ENCODE results near the gene SPA17. TPM values are rescaled to one million over a fixed set of nuclear protein-coding genes. Genes with fewer than 3 reads are reported as not detected.

The SPA17 gene
- total RNA-seq, 1 donor from 2014 or later = 22.6 TPM

Other genes starting within 250 kb of the SPA17 start
- not detected in 2 replicates for gene OR8B4, start 249.0 kb upstream of the SPA17 start, total RNA-seq
- not detected in 2 replicates for gene OR8B8, start 228.2 kb upstream of the SPA17 start, total RNA-seq
- gene OR8B12, start 130.2 kb upstream of the SPA17 start, total RNA-seq = not detected in 2 replicates
- gene OR8A1, start 103.9 kb upstream of the SPA17 start, total RNA-seq = not detected in 2 replicates
- gene PANX3, start 62.5 kb upstream of the SPA17 start, total RNA-seq = not detected in 2 replicates
- gene TBRG1, start 51.0 kb upstream of the SPA17 start, total RNA-seq = 22.4 and 33.1 TPM in 2 replicates
- 8.7 and 36.5 TPM in 2 replicates for gene SIAE, start 165 bp upstream of the SPA17 start, total RNA-seq
- gene NRGN, start 66.0 kb downstream of the SPA17 start, total RNA-seq = 0.10 TPM in 1 of 2 replicates, not detected in the other
- 0.10 TPM in 1 of 2 replicates, not detected in the other for gene VSIG2, start 78.4 kb downstream of the SPA17 start, total RNA-seq
- 0.50 and 1.4 TPM in 2 replicates for gene ESAM, start 88.4 kb downstream of the SPA17 start, total RNA-seq
- gene MSANTD2, start 126.5 kb downstream of the SPA17 start, total RNA-seq = 3.5 and 10.8 TPM in 2 replicates
- gene ROBO3, start 191.5 kb downstream of the SPA17 start, total RNA-seq = 7.3 and 12.2 TPM in 2 replicates
- 0.85 and 4.2 TPM in 2 replicates for gene ROBO4, start 224.0 kb downstream of the SPA17 start, total RNA-seq
- gene HEPN1, start 245.3 kb downstream of the SPA17 start, total RNA-seq = not detected in 2 replicates

Data from renal cortical epithelial cell (primary cell).